HG03196 (cell line): ENCODE data around the gene C1QTNF1.

Experiments
- ATAC-seq: cut with Tn5 transposase; IDR thresholded peaks from one replicate; pipeline ENCODE4 v1.9.1; 2021; ENCODE audit not compliant: unreplicated experiment

C1QTNF1 gene

DNA sequence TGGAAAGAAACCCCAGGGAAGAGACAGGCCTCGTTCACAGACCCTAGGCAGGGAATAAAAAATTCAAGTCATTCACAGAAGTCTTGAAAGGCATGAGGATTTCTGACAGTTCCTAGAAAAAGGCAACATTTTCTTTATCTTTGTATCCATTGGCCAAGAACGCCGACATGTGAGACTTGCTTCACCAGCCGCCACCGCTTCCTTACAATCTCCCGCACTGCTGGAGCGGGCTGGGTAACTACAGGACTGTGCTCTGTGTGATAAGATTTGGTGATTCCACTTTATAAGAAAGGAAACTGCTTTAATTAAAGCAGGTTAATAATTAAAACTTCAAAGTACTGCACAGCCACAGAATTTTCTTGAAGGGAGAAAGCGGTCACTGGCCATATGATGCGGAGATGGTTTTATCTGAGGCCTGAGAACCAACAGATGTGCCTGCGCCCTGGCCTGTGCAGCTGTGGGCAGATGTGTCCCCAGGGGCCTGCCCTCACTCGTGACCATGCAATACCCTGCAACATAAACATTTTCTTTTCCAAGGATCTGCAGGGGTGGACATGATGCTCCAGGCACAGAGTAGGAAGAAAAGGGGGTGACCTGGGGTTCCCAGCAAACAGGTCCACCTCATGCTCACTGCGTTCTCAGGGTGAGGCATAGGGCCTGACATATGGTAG is 31.3 kb upstream of the C1QTNF1 start:
- ATAC-seq = no peak

DNA sequence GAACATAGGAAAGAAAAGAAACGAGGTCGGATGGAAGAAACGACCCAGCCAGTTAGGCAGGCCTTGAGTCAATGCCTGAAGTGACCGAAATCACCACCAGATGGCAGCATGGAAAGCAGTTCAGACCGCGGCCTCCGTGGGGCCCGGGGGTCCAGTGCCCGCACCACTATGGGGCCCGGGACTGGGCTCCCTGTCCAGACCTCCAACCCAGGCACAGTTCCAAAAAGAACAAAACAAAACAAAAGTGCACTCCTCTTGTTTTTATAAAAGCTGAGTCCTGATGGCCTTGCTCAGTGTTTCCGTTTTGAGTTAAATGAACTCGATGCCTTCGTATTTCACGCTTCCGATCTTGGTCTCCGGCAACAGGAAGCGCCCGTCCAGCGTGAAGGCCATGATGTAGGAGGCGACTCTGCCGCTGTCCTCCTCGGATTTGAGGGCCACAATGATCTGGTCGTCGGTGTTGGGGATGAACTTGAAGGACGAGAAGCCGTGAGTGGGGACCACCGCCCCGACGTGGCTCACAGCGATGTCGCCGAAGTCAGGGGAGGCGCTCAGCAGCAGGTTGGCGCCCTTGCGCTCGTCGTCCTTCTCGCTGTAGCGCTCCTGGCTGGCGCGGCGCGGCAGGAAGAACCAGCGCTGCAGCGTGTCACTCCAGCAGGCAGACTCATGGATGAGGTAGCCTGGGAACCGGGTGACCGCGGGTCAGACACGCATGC is 30.6 kb upstream of the C1QTNF1 start:
- no peak for ATAC-seq

DNA sequence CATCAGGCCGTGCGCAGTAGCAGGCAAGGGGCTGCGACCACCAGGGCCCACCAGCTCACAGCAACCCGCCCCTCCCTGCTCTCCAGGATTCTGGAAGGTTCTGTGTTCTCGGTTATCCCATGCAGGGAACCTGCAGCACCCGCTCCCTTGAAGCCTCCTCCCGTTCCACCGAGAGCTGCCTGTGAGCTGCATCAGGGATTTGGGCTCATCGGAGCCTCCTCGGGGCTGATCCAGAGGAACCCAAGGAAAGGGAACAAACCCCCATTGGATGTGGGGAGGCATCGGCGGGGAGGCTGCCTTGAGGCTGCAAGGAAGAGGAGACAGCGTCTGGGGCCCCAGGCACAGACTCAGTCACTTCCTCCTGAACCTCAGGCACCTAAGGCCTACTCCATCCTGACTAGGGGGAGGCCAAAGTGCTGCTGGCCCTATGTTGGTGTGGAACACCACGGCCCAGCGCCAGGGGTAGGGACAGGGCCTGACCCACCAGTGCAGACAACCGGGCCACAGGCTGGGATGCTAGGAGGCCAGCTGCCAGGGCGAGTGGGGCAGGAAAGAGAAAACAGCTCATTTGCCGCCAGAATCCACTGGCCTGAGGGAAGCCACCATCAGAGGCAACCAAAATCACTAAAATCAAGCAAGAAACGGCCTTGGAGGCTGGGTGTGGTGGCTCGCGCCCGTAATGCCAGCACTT is 29.8 kb upstream of the C1QTNF1 start:
- no peak for ATAC-seq

DNA sequence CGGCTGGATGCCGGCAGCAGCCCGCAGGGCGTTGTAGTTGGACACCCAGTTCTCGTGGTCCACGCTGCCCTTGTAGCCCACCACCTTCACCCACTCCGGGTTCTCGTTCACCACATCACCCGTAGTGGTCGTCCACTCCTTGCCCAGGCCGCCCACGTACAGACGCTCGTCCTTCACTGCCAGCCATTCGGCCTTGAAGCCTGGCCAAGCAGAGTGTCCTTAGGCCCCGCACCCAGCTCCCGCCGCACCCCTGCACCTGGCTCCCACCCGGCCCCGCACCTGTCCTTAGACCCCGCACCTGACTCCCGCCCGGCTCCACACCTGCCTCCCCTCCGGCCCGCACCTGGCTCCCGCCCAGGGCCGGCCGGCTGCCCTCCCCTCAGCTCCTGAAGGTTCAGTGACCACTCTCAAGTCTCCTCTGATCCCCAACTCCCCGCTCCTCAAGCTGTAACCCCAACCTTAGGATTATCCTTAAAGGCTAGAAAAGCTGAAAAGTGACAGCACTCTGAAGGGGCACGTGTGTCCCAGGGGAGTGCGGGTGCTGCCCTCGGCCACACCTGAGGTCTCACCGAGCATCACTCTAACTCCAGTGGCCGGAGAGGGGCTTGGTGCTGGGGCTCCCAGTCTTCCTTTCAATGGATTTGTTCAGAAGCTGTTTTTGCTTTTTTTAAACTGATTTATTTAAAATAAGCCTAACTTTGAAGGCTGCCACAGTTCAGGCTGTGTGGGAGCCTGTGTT is 28.8 kb upstream of the C1QTNF1 start:
- ATAC-seq = no peak

DNA sequence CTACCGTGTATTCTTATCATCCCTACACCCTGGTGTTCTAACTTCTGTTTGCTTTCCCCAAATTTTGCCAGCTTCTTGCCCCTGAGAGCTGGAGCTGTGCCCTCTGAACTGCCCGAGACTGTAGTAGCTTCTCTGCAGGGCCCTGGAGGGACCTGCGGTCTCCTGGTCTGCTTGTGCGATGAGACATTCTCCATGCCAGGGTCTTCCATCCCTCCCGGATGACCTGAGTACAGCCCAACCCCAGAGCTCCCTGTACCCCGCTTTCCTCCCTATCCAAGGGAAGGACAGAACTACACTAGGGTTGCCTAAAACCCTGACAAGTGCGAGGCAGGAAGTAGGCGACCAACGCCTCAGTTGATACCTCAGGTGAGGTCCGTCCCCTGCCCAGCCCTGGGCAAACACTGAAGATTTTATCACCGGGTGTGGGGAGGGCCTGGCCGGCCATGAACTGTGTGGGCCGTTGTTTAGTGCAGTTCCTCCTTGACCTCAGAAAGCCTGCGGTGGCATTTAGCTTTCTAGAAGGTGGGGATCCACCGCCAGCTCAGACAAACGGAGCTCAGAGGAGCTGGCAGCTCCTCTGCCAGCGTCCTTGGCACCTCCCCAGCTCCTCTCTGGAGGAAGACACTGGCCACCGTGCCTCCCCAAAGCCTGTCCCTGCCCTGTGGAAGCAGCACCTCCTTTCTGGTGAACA is 28.1 kb upstream of the C1QTNF1 start:
- ATAC-seq = no peak

DNA sequence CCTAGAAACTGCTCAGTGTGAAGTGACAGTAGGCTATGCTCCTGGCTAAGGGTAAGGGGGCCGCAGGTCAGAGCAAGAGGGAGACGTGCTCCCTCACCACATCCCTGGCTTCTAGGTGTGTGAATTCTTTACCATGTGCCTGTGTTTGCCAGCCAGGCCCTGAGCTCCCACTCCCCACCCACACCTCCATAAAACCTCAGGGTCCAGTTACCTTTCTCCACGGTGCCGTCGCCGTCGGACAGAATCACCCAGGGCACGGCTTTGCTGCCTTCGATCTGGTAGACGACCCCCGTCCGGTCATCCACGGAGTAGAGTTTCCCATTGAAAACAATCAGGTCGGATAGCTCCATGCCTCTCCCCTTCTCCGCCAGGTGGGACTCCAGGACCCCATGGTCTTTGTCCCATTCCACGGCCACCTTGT is 27.2 kb upstream of the C1QTNF1 start:
- ATAC-seq = no peak

DNA sequence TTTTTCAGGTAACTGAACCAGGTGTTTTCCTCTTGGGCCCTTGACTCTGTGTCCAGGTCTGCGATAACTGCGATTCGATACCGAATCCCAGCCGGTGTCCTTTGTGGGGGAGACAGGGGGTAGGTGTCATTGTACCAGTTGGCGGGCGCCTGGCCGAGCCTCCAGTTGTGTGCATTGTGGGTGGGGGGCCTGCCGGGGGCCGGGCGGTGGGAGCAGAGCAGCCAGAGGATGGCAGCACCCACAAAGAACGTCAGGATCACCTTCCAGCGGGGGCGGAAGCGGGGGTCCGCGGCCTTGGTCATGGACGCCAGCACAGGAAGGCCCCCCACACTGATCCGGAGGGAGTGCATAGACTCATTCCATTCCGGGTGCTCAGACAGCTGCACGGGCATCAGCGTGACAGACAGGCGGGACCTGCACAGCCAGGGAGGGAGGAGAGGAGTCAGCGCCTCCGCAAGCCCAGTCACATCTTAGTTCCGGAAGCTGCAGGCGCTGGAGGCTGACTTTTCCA is 26.7 kb upstream of the C1QTNF1 start:
- no peak for ATAC-seq

DNA sequence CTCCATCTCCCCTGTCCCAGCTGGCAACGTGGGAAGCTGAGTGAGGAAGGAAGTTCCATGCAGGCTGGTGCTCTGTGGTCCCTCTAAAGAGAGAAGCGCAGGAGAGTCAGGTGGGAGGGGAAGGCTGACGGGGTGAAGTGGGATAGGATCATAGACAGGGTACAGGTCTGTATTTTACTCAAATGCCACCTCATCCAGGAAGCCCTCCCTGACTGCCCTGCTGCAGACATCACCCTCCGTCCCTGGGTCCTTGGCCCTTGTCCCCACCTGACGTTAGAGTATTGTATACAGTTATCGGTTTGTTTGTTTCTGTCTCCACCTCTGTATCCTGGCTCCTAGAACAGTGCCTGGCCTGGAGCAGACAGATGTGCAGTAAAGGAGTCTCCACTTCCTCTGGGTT is 26.1 kb upstream of the C1QTNF1 start:
- ATAC-seq = no peak

DNA sequence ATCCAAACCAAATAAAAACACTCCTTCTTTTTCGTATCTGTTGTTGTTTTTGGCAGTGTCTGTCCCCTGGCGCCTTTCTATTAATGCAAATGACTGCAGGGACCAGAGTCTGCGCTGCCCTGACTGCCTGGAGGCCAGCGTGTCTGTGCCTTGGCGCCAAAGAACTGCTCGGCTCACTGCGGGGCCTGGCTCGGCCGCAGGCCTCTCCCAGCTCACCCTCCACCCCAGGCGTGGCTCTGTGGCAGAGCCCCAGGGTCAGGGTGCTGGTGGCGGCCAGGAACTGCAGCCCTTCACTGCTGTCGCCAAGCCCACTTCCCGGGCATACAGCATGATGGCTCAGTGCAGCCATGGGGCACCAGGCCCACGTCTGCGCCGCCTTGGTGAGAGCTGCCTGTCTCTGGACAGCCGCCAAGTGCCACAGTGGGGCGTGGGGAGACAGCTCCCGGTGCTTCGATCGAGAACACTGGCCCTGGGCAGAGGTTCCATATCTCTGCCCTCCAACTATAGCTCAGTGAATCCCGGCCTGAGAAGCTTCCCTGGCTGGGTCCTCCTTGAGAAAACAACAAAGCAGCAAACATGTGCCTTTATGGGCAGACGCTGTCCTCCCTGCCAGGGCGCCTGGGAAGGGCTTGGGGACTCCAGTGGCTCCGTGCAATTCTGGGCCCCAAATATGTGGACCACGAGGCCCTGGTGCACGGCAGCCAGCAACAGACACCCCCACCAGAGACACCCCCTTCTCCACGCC is 25.5 kb upstream of the C1QTNF1 start:
- no peak for ATAC-seq

DNA sequence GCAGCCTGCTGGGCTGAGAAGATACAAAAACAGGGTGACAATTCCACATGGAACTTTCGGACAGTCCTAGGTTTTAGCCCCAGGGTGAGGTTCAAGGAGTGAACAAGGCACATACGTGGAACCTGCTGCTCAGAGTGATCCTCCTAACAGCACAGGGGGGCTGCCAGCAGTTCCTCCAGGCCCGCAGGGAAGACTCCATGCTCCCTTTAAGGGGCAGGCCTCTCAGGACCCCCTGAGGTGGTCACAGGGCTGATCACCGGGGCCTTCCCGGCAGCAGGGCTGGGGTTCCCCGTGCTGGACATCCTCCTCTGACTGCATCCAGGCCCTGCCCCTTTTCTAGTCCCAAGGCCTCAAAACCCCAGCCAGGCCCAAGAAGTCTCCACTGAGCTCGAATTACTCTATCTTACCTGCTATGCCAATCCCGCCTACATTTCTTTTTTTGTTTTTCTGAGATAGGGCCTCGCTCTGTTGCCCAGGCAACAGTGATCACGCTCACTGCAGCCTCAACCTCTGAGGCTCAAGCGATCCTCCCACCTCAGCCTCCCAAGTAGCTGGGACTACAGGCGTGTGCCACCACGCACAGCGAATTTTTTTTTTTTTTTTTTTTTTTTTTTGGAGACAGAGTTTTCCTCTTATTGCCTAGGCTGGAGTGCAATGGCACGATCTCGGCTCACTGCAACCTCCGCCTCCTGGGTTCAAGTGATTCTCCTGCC is 24.8 kb upstream of the C1QTNF1 start:
- no peak for ATAC-seq

DNA sequence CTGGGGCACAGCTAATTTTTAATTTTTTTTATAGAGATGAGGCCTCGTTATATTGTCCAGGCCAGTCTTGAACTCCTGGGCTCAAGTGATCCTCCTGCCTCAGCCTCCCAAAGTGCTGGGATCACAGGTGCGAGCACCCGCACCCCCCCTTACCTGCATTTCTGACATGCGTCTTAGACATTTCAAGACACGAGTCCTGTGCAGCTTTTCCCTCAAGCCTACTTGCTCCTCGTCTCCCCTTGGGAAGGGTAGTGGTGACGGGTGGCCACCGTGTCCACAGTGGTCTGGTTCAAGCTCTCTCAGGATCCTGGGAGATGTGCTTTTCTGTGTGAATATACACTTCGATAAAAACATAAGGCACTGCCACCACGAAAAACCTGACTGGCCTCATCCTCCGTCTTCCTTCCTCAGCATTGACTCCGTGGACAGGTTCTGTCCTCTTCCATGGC is 24.0 kb upstream of the C1QTNF1 start:
- no peak for ATAC-seq

DNA sequence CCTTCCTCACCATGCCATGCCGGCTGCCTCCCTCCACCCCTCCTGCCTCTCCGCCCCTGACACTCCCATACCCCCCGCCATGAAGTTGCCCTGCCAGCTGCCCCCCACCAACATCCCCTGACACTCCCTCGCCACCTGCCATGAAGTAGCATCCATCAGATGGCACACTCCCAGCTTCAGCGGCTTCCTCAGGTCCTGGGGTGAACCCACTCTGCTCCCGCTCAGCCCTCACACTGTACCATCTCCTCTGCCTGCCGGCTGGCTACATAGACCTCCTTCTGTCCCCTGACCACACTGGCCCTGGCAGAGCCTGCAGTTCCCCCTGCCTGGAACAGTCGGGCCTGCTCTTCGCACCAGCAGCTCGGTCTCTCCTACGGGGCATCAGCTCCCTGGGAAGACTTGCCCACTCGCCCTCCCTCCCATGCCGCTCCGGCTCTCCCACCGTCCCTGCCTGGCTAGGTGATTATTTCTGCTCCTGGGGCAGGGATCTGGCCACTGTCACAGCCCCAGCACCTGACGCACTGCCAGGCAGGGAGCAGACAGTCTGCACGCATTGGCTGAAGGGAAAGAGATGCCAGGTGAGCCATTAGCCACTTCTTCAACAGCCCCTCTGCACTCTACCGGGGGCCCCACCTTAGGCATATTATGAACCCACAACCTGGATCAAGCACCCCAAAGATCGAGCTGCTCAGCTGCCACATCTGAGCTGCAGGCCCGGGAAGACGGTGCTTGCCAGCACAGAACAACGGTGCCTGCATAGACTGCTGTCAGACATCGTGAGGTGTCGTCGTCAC is 23.4 kb upstream of the C1QTNF1 start:
- no peak for ATAC-seq

DNA sequence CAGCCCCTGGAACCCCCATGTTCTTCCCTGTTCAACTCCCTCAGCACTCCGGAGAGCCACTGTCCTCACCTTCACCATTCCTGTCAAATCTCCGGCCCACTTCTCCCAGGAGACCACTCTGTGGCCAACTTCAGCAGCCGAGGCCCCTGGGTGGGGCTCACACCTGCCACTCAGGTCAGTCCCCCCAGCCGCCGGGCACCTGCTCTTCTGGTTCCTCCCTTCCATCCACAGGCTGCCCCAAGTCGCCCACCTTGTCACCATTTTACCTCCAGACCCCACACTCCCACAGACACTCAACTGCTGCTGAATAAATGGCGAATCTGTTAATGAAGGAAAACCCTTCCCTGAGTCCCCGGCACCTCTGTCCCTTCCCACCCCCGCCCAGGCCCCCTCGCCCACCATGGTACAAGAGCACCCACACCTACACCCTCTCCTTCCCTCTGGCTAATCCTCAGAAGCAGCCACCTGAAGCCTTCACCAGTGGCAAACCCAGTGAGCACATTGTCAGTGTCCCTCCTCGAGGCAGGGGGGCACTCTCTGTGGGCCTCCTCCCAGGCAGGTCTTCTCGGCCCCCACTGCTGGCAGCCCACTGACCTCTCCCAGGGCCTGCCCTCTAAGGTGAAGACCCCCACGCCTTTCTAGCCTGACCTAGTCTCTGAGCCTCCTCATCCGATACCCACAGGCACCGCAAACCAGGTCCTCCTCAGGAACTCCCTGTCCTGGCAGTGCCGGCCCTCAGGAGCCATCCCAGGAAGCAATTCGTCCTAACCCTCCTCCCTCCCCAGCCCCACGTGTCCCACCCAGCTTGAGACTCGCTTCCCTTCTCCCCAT is 22.6 kb upstream of the C1QTNF1 start:
- ATAC-seq = no peak

DNA sequence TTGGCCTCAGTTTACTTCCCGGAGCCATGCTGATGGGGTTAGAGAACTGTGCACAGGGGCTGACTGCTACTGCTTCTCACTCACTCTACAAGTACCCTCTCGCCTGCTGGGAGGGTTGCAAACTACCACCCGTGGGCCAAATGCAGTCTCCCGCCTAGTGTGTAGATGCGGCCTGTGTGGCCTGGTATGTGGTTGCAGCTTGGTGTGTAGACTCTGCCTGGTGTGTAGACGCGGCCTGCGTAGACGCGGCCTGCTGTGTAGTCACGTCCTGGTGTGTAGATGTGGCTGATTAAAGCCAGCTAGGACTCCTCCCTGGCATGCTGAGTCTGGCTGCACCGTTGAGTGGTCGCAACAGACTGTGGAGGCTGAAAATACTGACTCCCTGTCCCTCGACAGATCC is 21.7 kb upstream of the C1QTNF1 start:
- ATAC-seq = no peak

DNA sequence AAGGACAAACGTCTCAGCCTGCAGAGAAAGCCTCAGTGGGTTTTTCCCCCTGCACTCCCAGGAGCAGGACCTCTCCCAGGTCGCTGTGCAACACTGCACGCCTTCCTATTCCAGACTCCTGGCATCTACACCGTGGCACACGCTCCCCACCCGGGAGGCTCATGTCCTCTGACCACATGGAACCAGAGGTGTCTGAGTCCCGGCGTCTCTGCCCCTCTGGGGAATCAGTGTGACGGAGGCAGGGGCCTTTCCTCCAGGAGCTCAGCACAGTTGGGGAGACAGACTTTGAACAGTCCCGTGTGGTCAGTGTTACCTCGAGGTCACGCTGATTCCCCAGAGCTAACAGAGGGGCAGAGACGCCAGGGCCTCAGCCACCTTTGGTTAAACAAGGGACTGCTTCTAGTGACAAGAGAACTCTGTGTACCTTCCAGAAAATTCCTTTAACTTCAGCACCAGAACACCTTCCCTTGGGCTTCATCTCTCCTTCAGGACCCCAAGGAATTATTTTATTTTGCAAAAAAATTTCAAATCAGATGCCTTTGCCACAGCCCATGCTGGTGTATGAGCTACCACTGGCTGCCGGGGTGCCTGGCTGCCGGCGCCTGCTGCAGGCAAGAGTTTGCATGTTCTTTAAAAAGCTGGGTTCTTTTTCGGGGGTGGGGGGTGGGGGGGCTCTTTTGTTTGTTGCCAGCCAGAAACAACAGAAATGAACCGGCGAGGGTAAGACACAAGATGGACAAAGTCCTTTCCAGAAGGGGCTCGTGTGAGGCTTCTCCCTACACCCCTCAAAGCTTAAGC is 21.0 kb upstream of the C1QTNF1 start:
- no peak for ATAC-seq

DNA sequence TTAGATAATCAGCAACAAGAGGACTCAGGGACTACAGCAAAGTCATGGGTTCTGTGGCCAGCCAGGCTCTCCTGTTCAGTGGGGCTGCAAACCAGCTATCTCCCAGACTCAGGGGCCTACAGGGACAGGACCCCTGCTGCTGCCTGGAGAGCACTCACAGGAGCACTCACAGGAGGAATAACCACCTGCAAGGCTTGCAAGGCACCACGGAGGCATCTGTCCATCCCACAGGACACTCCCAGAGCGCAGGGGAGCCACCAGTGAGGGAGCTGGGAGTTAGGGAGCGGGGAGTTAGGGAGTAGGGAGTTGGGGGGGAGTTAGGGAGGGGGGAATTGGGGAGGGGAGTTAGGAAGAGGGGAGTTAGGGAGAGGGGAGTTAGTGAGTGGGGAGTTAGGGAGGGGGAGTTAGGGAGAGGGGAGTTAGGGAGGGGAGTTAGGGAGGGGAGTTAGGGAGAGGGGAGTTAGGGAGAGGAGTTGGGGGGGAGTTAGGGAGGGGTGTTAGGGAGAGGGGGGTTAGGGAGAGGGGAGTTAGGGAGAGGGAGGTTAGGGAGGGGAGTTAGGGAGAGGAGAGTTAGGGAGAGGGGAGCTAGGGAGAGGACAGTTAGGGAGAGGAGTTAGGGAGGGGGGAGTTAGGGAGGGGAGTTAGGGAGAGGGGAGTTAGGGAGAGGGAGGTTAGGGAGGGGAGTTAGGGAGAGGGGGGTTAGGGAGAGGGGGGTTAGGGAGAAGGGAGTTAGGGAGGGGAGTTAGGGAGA is 20.1 kb upstream of the C1QTNF1 start:
- ATAC-seq = no peak
